ENCODE results near the gene SEC61G. TPM values are rescaled to one million over a fixed set of nuclear protein-coding genes. Genes with fewer than 3 reads are reported as not detected.

Gene SEC61G
- total and polyA plus RNA-seq, 2 of the 4 experiments (the other 2 are of a cell fraction), result 387 to 685 TPM

- Histone ChIP-seq H3K27me3 (ENCODE audit: control insufficient read depth, insufficient read depth, low read length) (no peaks in the 10 kb centered on the region), H2BK20ac (ENCODE audit: low read depth, low read length) (no peak overlapping the region), H3K9me3 (ENCODE audit: control insufficient read depth, insufficient read depth, low read length) (no peaks in the 10 kb centered on the region), H4K91ac (ENCODE audit: insufficient read depth, low read depth, low read length) (no peak overlapping the region), H3K56ac (ENCODE audit: extremely low read depth, insufficient read depth, low read length) (no peak overlapping the region), H3K14ac (replicated peaks; ENCODE audit: low read depth, low read length) (no peak overlapping the region), H3K4me2 (ENCODE audit: low read depth, low read length) (no peak overlapping the region), H2BK120ac (ENCODE audit: low read depth, low read length) (no peak overlapping the region), H2BK15ac (ENCODE audit: low read depth, low read length) (no peak overlapping the region), H2AK9ac (replicated peaks; ENCODE audit: low read depth, low read length, poor library complexity) (no peak overlapping the region), H3K9me1 (ENCODE audit: insufficient read depth, low read length) (no peaks in the 10 kb centered on the region), H2BK5ac (ENCODE audit: low read depth, low read length, poor library complexity, severe bottlenecking) (no peak overlapping the region), H3K4ac (ENCODE audit: low read depth, low read length) (no peak overlapping the region), H3K9ac (ENCODE audit: low read depth, low read length) (no peak overlapping the region), H2AFZ (replicated peaks; ENCODE audit: low read length, poor library complexity) (no peak overlapping the region), H4K8ac (ENCODE audit: low read depth in 2 of 2, low read length in 2 of 2) (no peak overlapping the region), H3K4me1 (ENCODE audit: control insufficient read depth, insufficient read depth, low read length) (no peaks in the 10 kb centered on the region), H3K36me3 (ENCODE audit: control insufficient read depth, insufficient read depth, low read length) (no peaks in the 10 kb centered on the region), H3K79me1 (ENCODE audit: low read depth in 1 of 2, low read length in 2 of 2) (no peaks in the 10 kb centered on the region), H3K23ac (ENCODE audit: low read depth, low read length) (no peak overlapping the region), H3K27ac (ENCODE audit: insufficient read depth, low read length) (no peak overlapping the region), H4K5ac (ENCODE audit: low read depth, low read length) (no peak overlapping the region), H4K20me1 (ENCODE audit: insufficient read depth, low read length) (no peaks in the 10 kb centered on the region), H3K18ac (ENCODE audit: low read depth, low read length) (no peak overlapping the region), H3K4me3 (ENCODE audit: insufficient read depth, low read depth, low read length) (no peak overlapping the region), H2AK5ac (ENCODE audit: low read depth, low read length) (no peak overlapping the region)
- ChIA-PET CTCF (interaction anchor here (1.3 kb wide), 1 partner anchor 10 kb away, joined by 3 read pairs; no protein-coding TSS in a partner anchor), POLR2A (ENCODE audit: unreplicated experiment) (no interaction called here)
- intact Hi-C loops (cut with micrococcal nuclease), result no loop called here
- dilution Hi-C loops (cut with HindIII; ENCODE audit: low sequenced_read_pairs, unreplicated experiment), result no loop called here
- in situ Hi-C loops (cut with MboI; ENCODE audit: low sequenced_read_pairs), result no loop called here
- no CpG with 5 or more reads among the region's 1 CpG for WGBS, 2 experiments (ENCODE audit: extremely low coverage in 2 of 2, insufficient read length in 1 of 2)
- no TSS peak for BruUV-seq (replicated peaks)
- TF ChIP-seq NFE2L2 (IDR thresholded peaks at IDR 0.05; ENCODE audit: low read depth, low read length) (no peak), MXI1 (IDR thresholded peaks at IDR 0.05; ENCODE audit: borderline replicate concordance, low read depth, low read length) (no peak), BHLHE40 (IDR thresholded peaks at IDR 0.05; ENCODE audit: low read depth, low read length) (no peak), RAD21 (IDR thresholded peaks at IDR 0.05; ENCODE audit: low read length) (no peak), CEBPB (IDR thresholded peaks at IDR 0.05; ENCODE audit: low read depth, low read length) (no peak)
- no peak for ATAC-seq (ENCODE audit: low read depth)
- no peak for DNase-seq
Observed at GRCh38 chr7:54738737-54739136, 20.3 kb downstream of the SEC61G start.

All from IMR-90 (cell line).